Naive thymus-derived CD8-positive, alpha-beta T cell (primary cell): ENCODE results near the gene ADPRS. TPM values are rescaled to one million over a fixed set of nuclear protein-coding genes. Genes with fewer than 3 reads are reported as not detected.

Experiments used
- ATAC-seq, 2 donors: fragments of 150-1000 bp; cut with Tn5 transposase in 1 of 2; sonication (Bioruptor Pico), chemical (Tn5 transposase) in 1 of 2; 1 replicate in 1 of 2; 2 replicates in 1 of 2; pipeline ENCODE4 v1.10.0; 2021; ENCODE audit warnings: mild to moderate bottlenecking in 2 of 2, moderate library complexity in 2 of 2
- POLR2A ChIA-PET: fragments of 350-600 bp; sonication (Branson Sonifier 250); formaldehyde crosslinking; loops from one replicate; lab custom pipeline; 2021; ENCODE audit warnings: antibody characterized with exemption; lab: Charles Lee
- DNase-seq, 10 donors: peaks; one replicate each; pipeline versions ENCODE4 v3.0.0 to v3.0.0-alpha.2; 2020 to 2022
- H3K27ac Mint-ChIP-seq, 10 donors: one replicate each; pipeline ENCODE4 v1.8.0; 2020 to 2022; ENCODE audit warnings: mild to moderate bottlenecking in 10 of 10, mixed read lengths in 10 of 10, moderate library complexity in 4 of 10, inconsistent platforms in 1 of 10
- H3K27me3 Mint-ChIP-seq, 5 donors: one replicate each; pipeline ENCODE4 v1.8.0; 2021 to 2022; ENCODE audit warnings: mixed read lengths in 5 of 5
- H3K36me3 Mint-ChIP-seq, 3 donors: one replicate each; pipeline ENCODE4 v1.8.0; 2020 to 2022; ENCODE audit warnings: mixed read lengths in 3 of 3, mild to moderate bottlenecking in 2 of 3, inconsistent platforms in 1 of 3
- H3K4me1 Mint-ChIP-seq, 4 donors: one replicate each; pipeline ENCODE4 v1.8.0; 2021 to 2022; ENCODE audit warnings: mixed read lengths in 4 of 4
- H3K4me3 Mint-ChIP-seq, 10 donors: one replicate each; pipeline ENCODE4 v1.8.0; 2020 to 2022; ENCODE audit warnings: mild to moderate bottlenecking in 10 of 10, mixed read lengths in 10 of 10, moderate library complexity in 6 of 10, inconsistent platforms in 1 of 10
- H3K9me3 Mint-ChIP-seq, 9 donors: one replicate each; pipeline ENCODE4 v1.8.0; 2020 to 2022; ENCODE audit warnings: mixed read lengths in 9 of 9, mild to moderate bottlenecking in 3 of 9, inconsistent platforms in 1 of 9, moderate library complexity in 1 of 9
- polyA plus RNA-seq, 3 donors: library from polyadenylated mRNA; unstranded; fragments of 300-500 nt; fragmentation: Illumina TruSeq; gene quantifications; one replicate each; pipeline ENCODE4 v1.2.3, GENCODE V29; 2021
- total RNA-seq, 8 experiments: library from RNA in 2 of 8; stranded (reverse) in 2 of 8; gene quantifications; one replicate each; pipeline ENCODE4 v1.2.3 and lab custom pipeline; 2021 to 2026

The ADPRS gene
- total and polyA plus RNA-seq, 5 experiments from 2014 or later = 9.9 to 30.4 (median 24.8) TPM

GRCh38 chr1:36097693-36098585, 9.2 kb downstream of the ADPRS start:
- DNase-seq = peak in 1 of 10 donors; percentile 60
- Mint-ChIP-seq H3K4me3 (no peak overlapping the region), H3K4me1 (peaks cover 7 to 18% (median 7%) of the 10 kb centered on the region in 4 donors), H3K36me3 (peaks cover 0 to 33% (median 0%) of the 10 kb centered on the region in 3 donors), H3K27me3 (no peaks in the 10 kb centered on the region), H3K9me3 (no peaks in the 10 kb centered on the region), H3K27ac (peak overlapping the region in 1 of 10 donors; percentile 59)
- no peak for ATAC-seq
- POLR2A ChIA-PET = interaction anchor here (1.0 to 2.1 kb wide), 5 partner anchors 37 to 51 kb away, joined by 3 to 10 read pairs (median 6); partner anchors contain the start of gene TRAPPC3

- Mint-ChIP-seq H3K27me3 (no peaks in the 10 kb centered on the region), H3K36me3 (peaks cover 0 to 24% (median 0%) of the 10 kb centered on the region in 3 donors), H3K4me3 (no peak overlapping the region), H3K9me3 (no peaks in the 10 kb centered on the region), H3K4me1 (peaks cover 6 to 13% (median 7%) of the 10 kb centered on the region in 4 donors), H3K27ac (no peak overlapping the region)
- POLR2A ChIA-PET = interaction anchor here (0.6 to 2.1 kb wide), 4 partner anchors 11 to 50 kb away, joined by 3 to 10 read pairs (median 4); partner anchors contain the start of gene TRAPPC3
- peak in 1 of 10 donors; percentile 60 for DNase-seq
- no peak for ATAC-seq
Measured at GRCh38 chr1:36098650-36099365, 10.1 kb downstream of the ADPRS start.

- Mint-ChIP-seq H3K27ac (peak overlapping the region in 3 of 10 donors; percentile 24 to 82 (median 63)), H3K36me3 (peaks cover 0 to 15% (median 0%) of the 10 kb centered on the region in 3 donors), H3K4me1 (peaks cover 5 to 13% (median 7%) of the 10 kb centered on the region in 4 donors), H3K27me3 (no peaks in the 10 kb centered on the region), H3K4me3 (peak overlapping the region in 5 of 10 donors; percentile 23 to 55 (median 36)), H3K9me3 (no peaks in the 10 kb centered on the region)
- DNase-seq (peak; percentile 61 to 88 (median 75)), ATAC-seq (peak; percentile 89)
- POLR2A ChIA-PET = interaction anchor here (0.6 to 2.1 kb wide), 6 partner anchors 10 to 351 kb away, joined by 3 to 8 read pairs (median 5); partner anchors contain the start of gene TRAPPC3
Measured at GRCh38 chr1:36099681-36100341, 11.1 kb downstream of the ADPRS start.

- H3K36me3 Mint-ChIP-seq = peaks cover 0 to 11% (median 0%) of the 10 kb centered on the region in 3 donors
- ATAC-seq (no peak), DNase-seq (peak in 1 of 10 donors; percentile 50)
- no peaks in the 10 kb centered on the region for H3K9me3 Mint-ChIP-seq
- peaks cover 5 to 13% (median 7%) of the 10 kb centered on the region in 4 donors for H3K4me1 Mint-ChIP-seq
- H3K27me3 Mint-ChIP-seq = no peaks in the 10 kb centered on the region
- POLR2A ChIA-PET = interaction anchor here (0.7 to 2.1 kb wide), 6 partner anchors 34 to 351 kb away, joined by 3 to 8 read pairs (median 5); partner anchors contain the start of gene TRAPPC3
- no peak overlapping the region for H3K27ac Mint-ChIP-seq
- H3K4me3 Mint-ChIP-seq = peak overlapping the region in 1 of 10 donors; percentile 27
Measured at GRCh38 chr1:36100376-36100775, 11.7 kb downstream of the ADPRS start.

GRCh38 chr1:36101546-36101945, 12.9 kb downstream of the ADPRS start:
- no peak for DNase-seq
- H3K36me3 Mint-ChIP-seq = peaks cover 0 to 2% (median 0%) of the 10 kb centered on the region in 3 donors
- H3K4me3 Mint-ChIP-seq = no peak overlapping the region
- H3K9me3 Mint-ChIP-seq = no peaks in the 10 kb centered on the region
- H3K27me3 Mint-ChIP-seq = no peaks in the 10 kb centered on the region
- H3K27ac Mint-ChIP-seq = peak overlapping the region in 1 of 10 donors; percentile 54
- peaks cover 6 to 13% (median 8%) of the 10 kb centered on the region in 4 donors for H3K4me1 Mint-ChIP-seq
- POLR2A ChIA-PET = interaction anchor here (1.3 kb wide), 1 partner anchor 48 kb away, joined by 3 read pairs; the partner anchor contains the start of gene TRAPPC3
- no peak for ATAC-seq

- DNase-seq = no peak
- Mint-ChIP-seq H3K36me3 (no peaks in the 10 kb centered on the region), H3K27me3 (no peaks in the 10 kb centered on the region), H3K4me3 (peak overlapping the region in 1 of 10 donors; percentile 30), H3K9me3 (no peaks in the 10 kb centered on the region), H3K27ac (peak overlapping the region in 6 of 10 donors; percentile 20 to 95 (median 74)), H3K4me1 (peaks cover 19 to 41% (median 34%) of the 10 kb centered on the region in 4 donors)
- no peak for ATAC-seq
- POLR2A ChIA-PET = interaction anchor here (0.7 to 6.9 kb wide), 6 partner anchors 13 to 843 kb away, joined by 3 to 44 read pairs (median 4); partner anchors contain the start of genes MRPS15 and TRAPPC3
Measured at GRCh38 chr1:36106269-36106668, 17.6 kb downstream of the ADPRS start.

- peak overlapping the region in 2 of 10 donors; percentile 10 to 54 for H3K4me3 Mint-ChIP-seq
- POLR2A ChIA-PET = interaction anchor here (4.1 to 6.9 kb wide), 3 partner anchors 13 to 42 kb away, joined by 18 to 44 read pairs (median 35); partner anchors contain the start of gene TRAPPC3
- DNase-seq (no peak), ATAC-seq (no peak)
- no peaks in the 10 kb centered on the region for H3K36me3 Mint-ChIP-seq
- H3K27ac Mint-ChIP-seq = peak overlapping the region; percentile 73 to 97 (median 92)
- peaks cover 22 to 48% (median 40%) of the 10 kb centered on the region in 4 donors for H3K4me1 Mint-ChIP-seq
- H3K9me3 Mint-ChIP-seq = no peaks in the 10 kb centered on the region
- H3K27me3 Mint-ChIP-seq = no peaks in the 10 kb centered on the region
Measured at GRCh38 chr1:36107394-36107793, 18.7 kb downstream of the ADPRS start.

- Mint-ChIP-seq H3K4me3 (peak overlapping the region in 6 of 10 donors; percentile 45 to 88 (median 76)), H3K4me1 (peaks cover 23 to 51% (median 43%) of the 10 kb centered on the region in 4 donors), H3K27me3 (no peaks in the 10 kb centered on the region), H3K36me3 (no peaks in the 10 kb centered on the region), H3K9me3 (no peaks in the 10 kb centered on the region), H3K27ac (peak overlapping the region; percentile 89 to 97 (median 94))
- no peak for ATAC-seq
- no peak for DNase-seq
- POLR2A ChIA-PET = interaction anchor here (0.8 to 6.9 kb wide), 7 partner anchors 12 to 80 kb away, joined by 3 to 44 read pairs (median 11); partner anchors contain the start of genes ADPRS, MAP7D1 and TRAPPC3
Measured at GRCh38 chr1:36108314-36108713, 19.6 kb downstream of the ADPRS start.

GRCh38 chr1:36109041-36109679, 20.5 kb downstream of the ADPRS start:
- Mint-ChIP-seq H3K9me3 (no peaks in the 10 kb centered on the region), H3K4me1 (peaks cover 26 to 55% (median 43%) of the 10 kb centered on the region in 4 donors), H3K27me3 (no peaks in the 10 kb centered on the region), H3K27ac (peak overlapping the region; percentile 89 to 97 (median 94)), H3K4me3 (peak overlapping the region; percentile 36 to 88 (median 75)), H3K36me3 (no peaks in the 10 kb centered on the region)
- ATAC-seq = peak; percentile 99
- POLR2A ChIA-PET = interaction anchor here (0.7 to 6.9 kb wide), 9 partner anchors 10 to 79 kb away, joined by 3 to 44 read pairs (median 5); partner anchors contain the start of genes ADPRS, MAP7D1 and TRAPPC3
- peak; percentile 34 to 79 (median 60) for DNase-seq

- POLR2A ChIA-PET = interaction anchor here (1.0 to 6.9 kb wide), 2 partner anchors 18 to 23 kb away, joined by 7 to 44 read pairs; no protein-coding TSS in a partner anchor
- Mint-ChIP-seq H3K4me1 (peaks cover 24 to 55% (median 42%) of the 10 kb centered on the region in 4 donors), H3K27ac (peak overlapping the region in 9 of 10 donors; percentile 54 to 93 (median 81)), H3K27me3 (no peaks in the 10 kb centered on the region), H3K9me3 (no peaks in the 10 kb centered on the region), H3K4me3 (peak overlapping the region in 8 of 10 donors; percentile 11 to 83 (median 46)), H3K36me3 (no peaks in the 10 kb centered on the region)
- no peak for ATAC-seq
- DNase-seq = no peak
Measured at GRCh38 chr1:36111151-36111550, 22.5 kb downstream of the ADPRS start.

GRCh38 chr1:36112823-36113222, 24.1 kb downstream of the ADPRS start:
- H3K27ac Mint-ChIP-seq = peak overlapping the region in 2 of 10 donors; percentile 48 to 66
- ATAC-seq = no peak
- POLR2A ChIA-PET = interaction anchor here (1.1 kb wide), 2 partner anchors 9 to 37 kb away, joined by 3 to 4 read pairs; partner anchors contain the start of gene TRAPPC3
- H3K9me3 Mint-ChIP-seq = no peaks in the 10 kb centered on the region
- H3K27me3 Mint-ChIP-seq = no peaks in the 10 kb centered on the region
- H3K4me3 Mint-ChIP-seq = no peak overlapping the region
- no peaks in the 10 kb centered on the region for H3K36me3 Mint-ChIP-seq
- no peak for DNase-seq
- H3K4me1 Mint-ChIP-seq = peaks cover 22 to 49% (median 36%) of the 10 kb centered on the region in 4 donors
